ENCODE results near the gene JPH3. TPM values are rescaled to one million over a fixed set of nuclear protein-coding genes. Genes with fewer than 3 reads are reported as not detected.
A peak's percentile ranks its signal among the peaks of the same experiment; 100 is the strongest.

Gene JPH3
- total RNA-seq, 4 donors from 2014 or later = not detected

DNA sequence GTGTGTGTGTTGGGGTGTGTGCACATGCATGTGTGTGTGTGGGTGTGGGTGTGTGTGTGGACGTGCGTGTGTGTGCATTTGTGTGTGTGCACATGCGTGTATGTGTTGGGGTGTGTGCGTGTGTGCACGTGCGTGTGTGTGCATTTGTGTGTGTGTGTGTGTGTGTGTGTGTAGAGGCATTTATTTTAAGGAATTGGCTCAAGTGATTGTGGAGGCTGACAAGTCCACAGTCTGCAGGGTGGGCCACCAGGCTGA lies 37.9 kb upstream of the JPH3 start:
- no peak for TF ChIP-seq POLR2A (IDR thresholded peaks at IDR 0.05)
- TF ChIP-seq, protein P1, sequence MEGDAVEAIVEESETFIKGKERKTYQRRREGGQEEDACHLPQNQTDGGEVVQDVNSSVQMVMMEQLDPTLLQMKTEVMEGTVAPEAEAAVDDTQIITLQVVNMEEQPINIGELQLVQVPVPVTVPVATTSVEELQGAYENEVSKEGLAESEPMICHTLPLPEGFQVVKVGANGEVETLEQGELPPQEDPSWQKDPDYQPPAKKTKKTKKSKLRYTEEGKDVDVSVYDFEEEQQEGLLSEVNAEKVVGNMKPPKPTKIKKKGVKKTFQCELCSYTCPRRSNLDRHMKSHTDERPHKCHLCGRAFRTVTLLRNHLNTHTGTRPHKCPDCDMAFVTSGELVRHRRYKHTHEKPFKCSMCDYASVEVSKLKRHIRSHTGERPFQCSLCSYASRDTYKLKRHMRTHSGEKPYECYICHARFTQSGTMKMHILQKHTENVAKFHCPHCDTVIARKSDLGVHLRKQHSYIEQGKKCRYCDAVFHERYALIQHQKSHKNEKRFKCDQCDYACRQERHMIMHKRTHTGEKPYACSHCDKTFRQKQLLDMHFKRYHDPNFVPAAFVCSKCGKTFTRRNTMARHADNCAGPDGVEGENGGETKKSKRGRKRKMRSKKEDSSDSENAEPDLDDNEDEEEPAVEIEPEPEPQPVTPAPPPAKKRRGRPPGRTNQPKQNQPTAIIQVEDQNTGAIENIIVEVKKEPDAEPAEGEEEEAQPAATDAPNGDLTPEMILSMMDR (IDR thresholded peaks at IDR 0.05 in 4 of 5, conservative IDR thresholded peaks at IDR 0.05 in 1 of 5) = no peak
- in situ Hi-C loops (cut with MboI; ENCODE audit: low sequenced_read_pairs in 4 of 4) (no loop called here), intact Hi-C loops (cut with DNase I; ENCODE audit: low total_unique reads) (no loop called here)
- Histone ChIP-seq H3K4me1 (no peaks in the 10 kb centered on the region), H3K4me3 (no peak overlapping the region), H3K9me3 (no peaks in the 10 kb centered on the region), H3K27ac (no peak overlapping the region), H3K27me3 (peaks cover 0 to 3% (median 0%) of the 10 kb centered on the region in 3 donors), H3K36me3 (no peaks in the 10 kb centered on the region)
- DNase-seq = no peak
- no peak for ATAC-seq

DNA sequence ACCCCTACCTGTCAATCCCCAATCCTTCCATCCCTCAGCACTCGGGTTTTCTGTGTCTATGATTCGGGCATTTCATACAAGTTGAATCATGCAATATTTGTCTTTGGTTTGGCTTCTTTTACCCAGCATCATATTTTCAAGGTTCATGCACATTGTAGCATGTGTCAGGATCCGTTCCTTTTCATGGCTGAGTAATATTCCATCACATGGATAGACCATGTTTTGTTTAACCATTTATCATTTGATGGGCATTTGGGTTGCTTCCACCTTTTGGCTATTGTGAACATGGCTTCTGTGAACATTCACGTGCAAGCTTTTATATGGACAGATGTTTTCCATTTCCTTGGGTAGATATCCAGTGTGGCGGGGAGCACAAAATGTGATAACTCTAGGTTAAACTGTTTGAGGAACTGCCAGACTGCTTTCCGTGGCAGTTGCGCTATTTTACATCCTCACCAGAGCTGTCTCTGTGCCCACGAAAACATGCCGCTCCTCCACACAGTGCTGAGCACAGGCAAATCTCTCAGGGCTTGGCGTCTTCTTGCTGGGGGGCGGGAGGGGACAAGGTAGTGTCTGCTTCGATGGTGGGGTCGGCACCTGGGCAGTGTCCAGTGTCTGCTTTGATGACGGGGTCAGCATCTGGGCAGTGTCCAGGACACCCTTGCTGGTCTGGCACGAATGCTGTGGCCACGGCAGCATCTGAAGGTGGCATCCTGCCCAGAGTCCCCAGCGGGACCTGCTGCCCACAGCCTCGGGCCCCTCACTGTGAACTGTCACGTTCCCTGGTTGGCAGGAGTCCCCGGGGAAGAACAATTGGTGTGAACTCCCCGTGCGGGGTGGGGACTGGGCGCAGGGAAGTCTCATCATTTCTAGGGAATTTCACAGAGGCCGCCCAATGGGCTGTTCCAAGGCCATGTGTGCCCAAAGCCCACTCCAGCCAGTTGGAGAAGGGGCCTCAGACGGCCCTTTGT lies 32.4 kb upstream of the JPH3 start:
- in situ Hi-C loops (cut with MboI; ENCODE audit: low sequenced_read_pairs in 4 of 4) = no loop called here
- Histone ChIP-seq H3K9me3 (no peaks in the 10 kb centered on the region), H3K36me3 (no peaks in the 10 kb centered on the region), H3K27me3 (peaks cover 4% of the 10 kb centered on the region in 3 donors), H3K4me3 (no peak overlapping the region), H3K27ac (no peak overlapping the region), H3K4me1 (peaks cover 4 to 6% of the 10 kb centered on the region in 2 donors)
- intact Hi-C loops (cut with DNase I; ENCODE audit: low total_unique reads) = no loop called here
- TF ChIP-seq, protein P1 (IDR thresholded peaks at IDR 0.05 in 4 of 5, conservative IDR thresholded peaks at IDR 0.05 in 1 of 5) = no peak
- TF ChIP-seq POLR2A (IDR thresholded peaks at IDR 0.05) = no peak
- no peak for DNase-seq
- ATAC-seq = no peak

DNA sequence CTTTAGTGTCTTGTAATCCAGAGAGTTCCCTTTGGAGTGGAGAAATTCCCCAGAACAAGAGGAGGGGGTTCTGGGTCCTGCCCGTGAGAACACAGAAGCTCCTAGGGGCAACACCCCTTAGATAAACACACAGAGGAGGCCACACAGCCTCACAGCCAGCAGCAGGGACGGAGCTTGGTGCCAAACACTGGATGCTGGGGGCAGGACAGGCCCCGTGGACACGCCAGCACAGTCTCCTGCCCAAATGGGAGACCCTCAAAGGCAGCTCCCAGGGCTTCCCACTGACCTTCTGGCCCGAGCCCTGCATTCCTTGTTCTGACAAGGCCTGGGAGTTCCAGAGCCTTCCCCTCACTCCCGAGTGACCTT lies 31.8 kb upstream of the JPH3 start:
- Histone ChIP-seq H3K36me3 (no peaks in the 10 kb centered on the region), H3K9me3 (no peaks in the 10 kb centered on the region), H3K27me3 (peaks cover 4% of the 10 kb centered on the region in 3 donors), H3K4me3 (no peak overlapping the region), H3K4me1 (peaks cover 4 to 6% of the 10 kb centered on the region in 2 donors), H3K27ac (no peak overlapping the region)
- DNase-seq (no peak), ATAC-seq (no peak)
- no peak for TF ChIP-seq POLR2A (IDR thresholded peaks at IDR 0.05)
- TF ChIP-seq, protein P1 (IDR thresholded peaks at IDR 0.05 in 4 of 5, conservative IDR thresholded peaks at IDR 0.05 in 1 of 5) = no peak
- in situ Hi-C loops (cut with MboI; ENCODE audit: low sequenced_read_pairs in 4 of 4) = no loop called here
- intact Hi-C loops (cut with DNase I; ENCODE audit: low total_unique reads) = no loop called here

DNA sequence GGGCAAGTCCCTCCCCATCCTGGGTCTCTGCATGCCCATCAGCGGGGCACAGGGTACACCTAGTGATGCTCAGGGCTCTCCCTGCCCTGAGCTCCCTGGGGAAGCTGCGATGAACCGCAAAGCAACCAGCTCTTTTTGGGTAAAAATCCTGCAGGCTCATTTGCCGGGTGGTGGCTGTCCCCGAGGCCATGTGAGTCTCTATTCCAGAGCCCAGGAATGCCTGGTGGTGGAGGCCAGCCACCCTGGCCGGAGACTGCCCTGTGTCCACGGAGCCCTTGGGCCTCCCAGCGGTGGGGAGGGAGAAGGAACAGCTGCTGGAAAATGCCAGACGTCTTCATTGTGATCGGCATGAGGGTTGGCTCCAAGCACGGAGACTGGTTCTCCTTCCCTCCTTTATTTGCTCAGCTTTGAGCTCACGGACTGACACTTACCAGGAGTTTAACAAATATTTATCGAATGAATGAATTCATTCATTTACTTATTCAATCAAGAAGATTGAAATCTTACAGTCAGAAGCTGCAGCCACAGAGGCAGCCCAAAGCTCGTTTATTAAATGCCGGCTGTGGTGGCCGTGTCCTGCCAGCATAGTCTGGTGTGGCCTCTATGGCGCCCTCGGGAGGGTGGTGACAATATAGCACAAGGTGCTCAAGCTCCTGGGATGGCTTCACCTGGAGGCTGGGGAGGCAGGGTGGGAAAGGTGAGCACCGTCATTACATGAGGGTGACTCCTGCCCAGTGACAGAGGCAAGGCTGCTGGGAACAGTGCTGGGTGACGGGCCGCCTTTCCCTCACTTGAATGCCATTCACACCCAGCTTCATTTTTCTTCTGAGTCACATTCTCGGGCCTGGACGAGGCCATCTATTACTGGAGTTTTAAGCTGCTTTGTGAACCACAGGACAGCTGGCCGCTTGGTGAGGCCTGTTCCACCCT lies 31.1 kb upstream of the JPH3 start:
- DNase-seq = peak; percentile 19 to 37
- ATAC-seq = peak; percentile 75 to 88
- Histone ChIP-seq H3K4me1 (peaks cover 4 to 6% of the 10 kb centered on the region in 2 donors), H3K27me3 (peaks cover 4% of the 10 kb centered on the region in 3 donors), H3K4me3 (no peak overlapping the region), H3K36me3 (no peaks in the 10 kb centered on the region), H3K27ac (no peak overlapping the region), H3K9me3 (no peaks in the 10 kb centered on the region)
- TF ChIP-seq, protein P1 (IDR thresholded peaks at IDR 0.05 in 4 of 5, conservative IDR thresholded peaks at IDR 0.05 in 1 of 5) = peak in 4 of 5 experiments; percentile 22 to 49 (median 36)
- no peak for TF ChIP-seq POLR2A (IDR thresholded peaks at IDR 0.05)
- intact Hi-C loops (cut with DNase I; ENCODE audit: low total_unique reads) = no loop called here
- in situ Hi-C loops (cut with MboI; ENCODE audit: low sequenced_read_pairs in 4 of 4) = no loop called here
